ENCODE data around the gene ATL2.

- TF ChIP-seq CTCF (IDR thresholded peaks at IDR 0.05; ENCODE audit: borderline replicate concordance, extremely low read depth, low read length, poor library complexity, severe bottlenecking) = no peak
- no peak for TF ChIP-seq EZH2 (IDR thresholded peaks at IDR 0.05; ENCODE audit: borderline replicate concordance, low read depth, low read length, severe bottlenecking)
Measured at GRCh38 chr2:38254796-38255195, 122.3 kb downstream of the ATL2 start.

Measured in DND-41 (cell line).